Measurements from ENCODE around the gene SRSF9. TPM values are rescaled to one million over a fixed set of nuclear protein-coding genes. Genes with fewer than 3 reads are reported as not detected.
A peak's percentile ranks its signal among the peaks of the same experiment; 100 is the strongest.
"Not testable (repeated sequence)": the region's sequence is repeated elsewhere in the genome, so short reads cannot be mapped to it uniquely, and the experiment has no call there.

Gene SRSF9
- total and polyA plus RNA-seq, 5 donors, result 40.3 to 59.5 (median 46.9) TPM

DNA sequence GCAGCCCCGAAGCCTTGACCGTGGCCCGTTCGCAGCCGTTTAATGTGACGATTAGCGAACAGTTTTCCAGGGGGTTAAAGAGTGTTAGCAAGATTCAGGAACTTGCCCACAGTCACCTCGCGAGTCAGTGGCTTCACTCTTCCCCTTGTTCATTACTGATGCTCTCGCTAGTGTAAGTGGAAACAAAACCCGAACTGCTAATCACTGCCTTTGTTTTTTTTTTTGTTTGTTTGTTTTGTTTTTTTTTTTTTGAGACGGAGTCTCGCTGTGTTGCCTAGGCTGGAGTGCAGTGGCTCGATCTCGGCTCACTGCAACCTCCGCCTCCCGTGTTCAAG lies 22.7 kb downstream of the SRSF9 start:
- intact Hi-C loops (cut with DNase I); ATAC-seq; H3K4me1 ChIP-seq (ENCODE audit: control insufficient read depth, insufficient read depth, low read length): not testable (repeated sequence)

DNA sequence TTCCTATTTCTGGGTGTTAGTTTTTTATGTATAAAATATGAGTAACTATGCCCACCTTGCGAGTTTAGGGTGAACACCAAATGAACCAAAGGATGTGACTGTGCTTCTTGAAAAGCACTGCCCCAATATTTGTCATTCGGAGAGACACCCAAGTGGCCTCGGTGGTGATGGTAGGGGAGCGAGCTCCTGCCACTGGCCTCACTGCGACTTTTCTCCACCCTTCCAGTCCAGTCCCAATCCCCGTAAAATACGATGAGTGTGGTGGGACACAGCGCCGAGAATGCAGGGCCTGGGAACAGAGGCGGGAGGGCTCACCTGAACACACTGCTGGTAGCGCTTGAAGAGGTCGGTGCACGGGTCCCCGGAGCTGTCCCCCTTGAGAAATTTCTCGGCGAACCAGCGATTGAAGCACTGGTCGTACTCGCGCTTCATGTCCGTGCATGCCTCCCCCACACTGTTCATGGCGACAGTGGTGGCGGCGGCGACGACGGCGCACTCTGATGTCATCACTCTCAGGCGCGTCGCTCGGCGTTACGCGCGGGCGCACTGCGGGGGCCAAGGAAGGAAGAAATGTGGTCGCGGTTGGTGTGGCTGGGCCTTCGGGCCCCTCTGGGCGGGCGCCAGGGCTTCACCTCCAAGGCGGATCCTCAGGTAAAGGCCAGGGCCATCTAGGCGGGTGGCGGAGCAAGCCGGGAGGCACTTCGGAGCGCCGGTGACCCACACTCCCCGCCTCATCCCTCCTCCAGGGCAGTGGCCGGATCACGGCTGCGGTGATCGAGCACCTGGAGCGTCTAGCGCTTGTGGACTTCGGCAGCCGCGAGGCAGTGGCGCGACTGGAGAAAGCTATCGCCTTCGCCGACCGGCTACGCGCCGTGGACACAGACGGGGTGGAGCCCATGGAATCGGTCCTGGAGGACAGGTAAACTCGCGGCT lies 23.4 kb downstream of the SRSF9 start, which contains the start of the genes GATC and TRIAP1:
Gene GATC, plus strand, starts transcription at position 534 of the 933 bp plus-strand sequence. Its CDS starts 37 bp downstream, at position 571.
Gene TRIAP1, minus strand, starts transcription at position 474 of the 933 bp plus-strand sequence. Its CDS starts 12 bp downstream, at position 462.
- Histone ChIP-seq H3K27ac (ENCODE audit: low read length) (peak within 1 kb of the TSS; percentile 83), H3K9me3 (ENCODE audit: control insufficient read depth, low read length) (no peaks in the 10 kb centered on the region), H3K4me1 (ENCODE audit: control insufficient read depth, insufficient read depth, low read length) (peaks cover 5% of the 10 kb centered on the region), H3K4me3 (ENCODE audit: low read length) (peak within 1 kb of the TSS; percentile 84), H3K27me3 (ENCODE audit: control insufficient read depth, insufficient read depth) (no peaks in the 10 kb centered on the region)
- under 1% methylated on average over 73 of the region's 73 CpGs for WGBS
- DNase-seq (peak; percentile 84 to 94 (median 94)), ATAC-seq (peak; percentile 97 to 98)
- intact Hi-C loops (cut with DNase I), result no loop called here

More for the DNA sequence above, 22.7 kb downstream of the SRSF9 start:
- DNase-seq; H3K9me3 ChIP-seq (ENCODE audit: control insufficient read depth, low read length); H3K27me3 ChIP-seq (ENCODE audit: control insufficient read depth, insufficient read depth): not testable (repeated sequence)
- Histone ChIP-seq H3K4me3 (ENCODE audit: low read length) (peak overlapping the region; percentile 84), H3K27ac (ENCODE audit: low read length) (peak overlapping the region; percentile 83)
- WGBS, result 8% methylated on average over 17 of the region's 17 CpGs

DNA sequence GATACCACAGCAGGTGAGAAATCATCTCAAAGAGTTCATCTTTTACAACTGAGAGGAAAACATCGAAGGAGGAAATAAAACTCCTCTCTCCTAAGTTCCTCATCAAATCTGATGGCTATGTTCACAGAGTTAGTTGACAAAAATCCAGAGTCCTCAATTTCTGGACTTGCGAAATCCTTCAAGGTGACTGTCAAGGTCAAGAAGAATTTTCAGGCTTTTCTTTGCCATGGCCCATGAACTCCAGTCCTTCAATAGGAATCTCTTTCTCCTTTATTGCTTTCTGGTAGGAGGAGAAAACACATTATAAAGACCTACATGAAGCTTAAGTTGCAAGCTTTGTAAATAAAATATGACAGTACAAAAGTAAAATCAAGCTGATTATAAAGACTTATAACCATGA lies 24.9 kb downstream of the SRSF9 start:
- intact Hi-C loops (cut with DNase I), result no loop called here
- Histone ChIP-seq H3K4me3 (ENCODE audit: low read length) (no peak overlapping the region), H3K27me3 (ENCODE audit: control insufficient read depth, insufficient read depth) (no peaks in the 10 kb centered on the region), H3K9me3 (ENCODE audit: control insufficient read depth, low read length) (no peaks in the 10 kb centered on the region), H3K27ac (ENCODE audit: low read length) (no peak overlapping the region), H3K4me1 (ENCODE audit: control insufficient read depth, insufficient read depth, low read length) (peaks cover 5% of the 10 kb centered on the region)
- ATAC-seq, result no peak
- no peak for DNase-seq
- 95% methylated on average over 2 of the region's 2 CpGs for WGBS

DNA sequence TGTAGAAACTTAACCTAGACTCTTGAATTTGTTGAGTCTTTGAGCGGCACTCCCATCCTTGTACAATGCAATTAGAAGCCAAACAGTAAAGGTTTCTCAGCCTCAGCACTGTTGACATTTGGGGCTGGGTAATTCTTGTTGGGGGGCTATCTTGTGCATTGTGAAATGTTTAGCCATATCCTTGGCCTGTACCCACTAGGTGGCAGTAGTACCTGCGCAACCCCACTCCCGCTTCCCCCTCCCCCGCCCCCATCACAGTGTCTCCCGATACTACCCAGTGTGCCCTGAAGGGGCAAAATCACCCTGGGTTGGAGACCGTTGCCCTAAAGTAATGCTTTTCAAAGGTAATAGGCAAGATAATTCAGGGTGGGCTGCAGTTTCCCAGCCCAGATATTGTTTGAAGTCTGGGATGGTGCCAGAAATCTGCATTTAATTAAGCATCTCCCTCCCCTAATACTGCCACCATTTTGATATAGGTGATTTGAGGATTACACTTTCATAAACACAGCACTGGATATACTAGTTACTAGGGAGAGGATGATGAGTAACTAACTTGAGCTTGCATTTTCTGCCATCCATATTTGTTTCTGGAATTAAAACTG lies 29.8 kb downstream of the SRSF9 start:
- 17% methylated on average over 6 of the region's 6 CpGs for WGBS
- Histone ChIP-seq H3K9me3 (ENCODE audit: control insufficient read depth, low read length) (no peaks in the 10 kb centered on the region), H3K27ac (ENCODE audit: low read length) (no peak overlapping the region), H3K4me3 (ENCODE audit: low read length) (no peak overlapping the region), H3K27me3 (ENCODE audit: control insufficient read depth, insufficient read depth) (no peaks in the 10 kb centered on the region), H3K4me1 (ENCODE audit: control insufficient read depth, insufficient read depth, low read length) (no peaks in the 10 kb centered on the region)
- intact Hi-C loops (cut with DNase I), result no loop called here
- peak in 1 of 3 donors; percentile 17 for DNase-seq
- ATAC-seq, result peak; percentile 48 to 49

DNA sequence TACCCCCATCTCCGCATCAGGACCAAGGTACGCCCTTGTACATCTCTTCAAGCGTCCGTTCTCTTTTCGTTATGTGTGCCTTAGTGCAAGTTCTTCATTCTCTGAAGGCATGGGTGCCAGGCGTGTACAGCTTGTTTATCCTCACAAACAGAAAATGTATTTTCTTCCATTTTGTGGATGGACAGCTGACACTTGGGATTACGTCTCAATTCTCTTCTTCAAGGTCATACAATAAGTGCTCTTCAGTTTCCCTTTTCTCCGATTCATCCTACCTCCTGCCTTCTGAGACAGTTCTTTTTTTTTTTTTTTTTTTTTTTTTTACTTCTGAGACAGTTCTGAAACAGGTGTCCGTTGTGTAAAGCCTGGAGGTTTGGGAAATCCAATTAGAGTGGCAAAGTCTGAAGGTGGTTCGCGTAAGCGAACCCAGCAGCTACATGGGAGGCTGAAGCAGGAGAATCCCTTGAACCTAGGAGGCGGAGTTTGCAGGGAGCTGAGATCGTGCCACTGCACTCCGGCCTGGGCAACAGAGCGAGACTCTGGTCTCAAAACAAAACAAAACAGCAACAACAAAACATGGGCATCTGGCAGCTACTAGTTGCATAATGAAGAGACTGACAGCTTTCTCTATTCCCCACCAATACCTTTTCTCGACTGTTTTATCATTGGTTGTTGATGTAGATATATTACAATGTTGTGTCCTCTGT lies 30.9 kb downstream of the SRSF9 start:
- peak in 1 of 2 donors; percentile 15 for ATAC-seq
- 35% methylated on average over 17 of the region's 17 CpGs for WGBS
- intact Hi-C loops (cut with DNase I), result no loop called here

DNA sequence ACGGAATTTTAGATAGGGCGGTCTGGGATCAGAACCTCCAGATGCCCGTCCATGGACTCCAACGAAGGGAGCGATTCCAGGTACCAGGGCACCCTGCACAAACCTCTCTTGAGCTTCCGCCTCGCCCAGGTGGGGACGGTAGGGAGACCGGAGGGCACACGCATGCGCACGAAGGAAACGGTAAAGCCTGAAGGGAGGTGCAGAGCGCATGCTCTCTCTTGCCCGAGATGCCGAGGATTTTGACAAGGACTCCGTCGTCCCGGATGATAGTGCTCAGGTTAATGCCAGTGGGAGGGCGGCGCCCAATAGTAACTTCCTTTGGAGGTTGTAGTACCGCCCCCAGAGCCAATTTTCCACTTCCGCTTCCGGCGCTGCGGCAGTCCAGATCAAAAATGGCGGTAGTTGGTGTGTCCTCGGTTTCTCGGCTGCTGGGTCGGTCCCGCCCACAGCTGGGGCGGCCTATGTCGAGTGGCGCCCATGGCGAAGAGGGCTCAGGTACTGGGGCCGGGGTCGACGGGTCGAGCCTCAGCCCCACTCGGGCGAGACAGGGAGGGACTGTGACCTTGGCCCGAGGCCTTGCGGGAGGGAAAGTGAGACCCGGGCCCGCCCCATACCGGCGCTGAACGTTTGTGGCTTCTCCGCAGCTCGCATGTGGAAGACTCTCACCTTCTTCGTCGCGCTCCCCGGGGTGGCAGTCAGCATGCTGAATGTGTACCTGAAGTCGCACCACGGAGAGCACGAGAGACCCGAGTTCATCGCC lies 31.6 kb downstream of the SRSF9 start, which contains the start of gene COX6A1:
Gene COX6A1, plus strand, starts transcription at position 379 of the 760 bp plus-strand sequence. Its CDS starts 14 bp downstream, at position 393.
- H3K9me3 ChIP-seq (ENCODE audit: control insufficient read depth, low read length), result no peaks in the 10 kb centered on the region
- intact Hi-C loops (cut with DNase I), result no loop called here
- H3K27ac ChIP-seq (ENCODE audit: low read length), result peak within 1 kb of the TSS; percentile 90
- WGBS, result under 1% methylated on average over 59 of the region's 59 CpGs
- no peaks in the 10 kb centered on the region for H3K27me3 ChIP-seq (ENCODE audit: control insufficient read depth, insufficient read depth)
- H3K4me3 ChIP-seq (ENCODE audit: low read length), result peak within 1 kb of the TSS; percentile 63
- peak; percentile 96 to 97 (median 96) for DNase-seq
- ATAC-seq, result peak; percentile 98 to 99
- no peaks in the 10 kb centered on the region for H3K4me1 ChIP-seq (ENCODE audit: control insufficient read depth, insufficient read depth, low read length)

More for the DNA sequence above, 30.9 kb downstream of the SRSF9 start:
- H3K9me3 ChIP-seq (ENCODE audit: control insufficient read depth, low read length), result no peaks in the 10 kb centered on the region
- H3K27ac ChIP-seq (ENCODE audit: low read length), result peak overlapping the region; percentile 90
- peak overlapping the region; percentile 63 for H3K4me3 ChIP-seq (ENCODE audit: low read length)
- no peaks in the 10 kb centered on the region for H3K27me3 ChIP-seq (ENCODE audit: control insufficient read depth, insufficient read depth)
- H3K4me1 ChIP-seq (ENCODE audit: control insufficient read depth, insufficient read depth, low read length), result no peaks in the 10 kb centered on the region
- no peak for DNase-seq

DNA sequence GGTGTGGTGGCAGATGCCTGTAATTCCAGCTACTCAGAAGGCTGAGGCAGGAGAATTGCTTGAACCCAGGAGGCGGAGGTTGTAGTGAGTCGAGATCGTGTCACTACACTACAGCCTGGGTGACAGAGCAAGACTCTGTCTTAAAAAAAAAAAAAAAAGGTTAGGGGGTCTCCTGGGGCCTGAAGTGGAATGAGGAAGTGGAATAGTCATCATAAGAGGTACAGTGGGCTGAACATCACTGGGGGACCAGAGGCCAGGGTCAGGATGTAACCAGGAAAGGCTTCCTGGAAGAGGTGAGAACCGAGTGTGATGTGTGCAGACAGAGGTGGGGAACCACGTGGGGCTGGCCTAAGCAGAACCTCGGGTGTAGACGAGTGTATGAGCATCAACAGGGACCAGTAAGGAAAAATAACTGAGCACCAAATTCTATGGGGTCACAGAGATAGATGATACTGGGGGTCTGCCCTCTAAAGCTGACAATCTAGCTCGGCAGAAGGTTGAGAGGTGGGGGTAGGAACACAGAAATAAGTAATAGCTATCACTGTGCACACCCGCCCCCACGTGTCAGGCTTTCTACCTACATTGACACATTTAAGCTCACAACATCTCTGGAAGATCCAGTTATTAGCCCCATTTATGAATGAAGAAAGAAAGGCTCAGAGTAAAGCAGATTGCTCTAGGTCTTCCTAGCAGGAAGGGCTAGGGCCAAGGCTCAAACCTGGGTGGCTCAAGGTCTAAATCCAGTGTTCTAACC lies 36.6 kb downstream of the SRSF9 start:
- no peak overlapping the region for H3K4me3 ChIP-seq (ENCODE audit: low read length)
- intact Hi-C loops (cut with DNase I), result loop anchor here in 2 of 4 donors (2.0 to 5.0 kb wide), 2 partner anchors 76 kb away; no protein-coding TSS in a partner anchor
- DNase-seq, result no peak
- H3K4me1 ChIP-seq (ENCODE audit: control insufficient read depth, insufficient read depth, low read length), result no peaks in the 10 kb centered on the region
- H3K27ac ChIP-seq (ENCODE audit: low read length), result no peak overlapping the region
- no peak for ATAC-seq
- 49% methylated on average over 10 of the region's 10 CpGs for WGBS
- H3K9me3 ChIP-seq (ENCODE audit: control insufficient read depth, low read length), result no peaks in the 10 kb centered on the region
- H3K27me3 ChIP-seq (ENCODE audit: control insufficient read depth, insufficient read depth), result no peaks in the 10 kb centered on the region

DNA sequence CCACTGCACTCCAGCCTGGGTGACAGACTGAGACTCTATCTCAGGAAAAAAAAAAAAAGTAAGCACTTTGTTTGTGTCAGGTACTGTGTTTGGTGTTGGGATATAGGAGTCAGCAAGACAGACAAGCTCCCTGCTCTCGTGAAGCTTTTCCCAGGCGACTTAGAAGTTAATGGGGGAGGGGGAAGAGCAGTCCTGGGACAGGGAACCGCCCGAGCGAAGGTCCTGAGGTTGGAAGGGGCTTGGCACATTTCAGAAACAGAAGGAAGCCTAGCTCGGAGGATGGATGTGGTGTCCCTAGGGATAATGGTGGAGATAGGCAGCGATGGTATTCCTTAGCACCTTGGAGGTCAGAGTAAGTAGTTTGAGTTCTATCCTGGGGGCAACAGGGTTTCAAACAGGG lies 40.2 kb downstream of the SRSF9 start:
- ATAC-seq (no peak), DNase-seq (no peak)
- no peak overlapping the region for H3K4me3 ChIP-seq (ENCODE audit: low read length)
- 57% methylated on average over 7 of the region's 7 CpGs for WGBS
- intact Hi-C loops (cut with DNase I), result loop anchor here in 1 of 4 donors (5.0 kb wide), 1 partner anchor 72 kb away; no protein-coding TSS in a partner anchor
- no peak overlapping the region for H3K27ac ChIP-seq (ENCODE audit: low read length)
- H3K9me3 ChIP-seq (ENCODE audit: control insufficient read depth, low read length), result no peaks in the 10 kb centered on the region
- no peaks in the 10 kb centered on the region for H3K27me3 ChIP-seq (ENCODE audit: control insufficient read depth, insufficient read depth)
- no peaks in the 10 kb centered on the region for H3K4me1 ChIP-seq (ENCODE audit: control insufficient read depth, insufficient read depth, low read length)

DNA sequence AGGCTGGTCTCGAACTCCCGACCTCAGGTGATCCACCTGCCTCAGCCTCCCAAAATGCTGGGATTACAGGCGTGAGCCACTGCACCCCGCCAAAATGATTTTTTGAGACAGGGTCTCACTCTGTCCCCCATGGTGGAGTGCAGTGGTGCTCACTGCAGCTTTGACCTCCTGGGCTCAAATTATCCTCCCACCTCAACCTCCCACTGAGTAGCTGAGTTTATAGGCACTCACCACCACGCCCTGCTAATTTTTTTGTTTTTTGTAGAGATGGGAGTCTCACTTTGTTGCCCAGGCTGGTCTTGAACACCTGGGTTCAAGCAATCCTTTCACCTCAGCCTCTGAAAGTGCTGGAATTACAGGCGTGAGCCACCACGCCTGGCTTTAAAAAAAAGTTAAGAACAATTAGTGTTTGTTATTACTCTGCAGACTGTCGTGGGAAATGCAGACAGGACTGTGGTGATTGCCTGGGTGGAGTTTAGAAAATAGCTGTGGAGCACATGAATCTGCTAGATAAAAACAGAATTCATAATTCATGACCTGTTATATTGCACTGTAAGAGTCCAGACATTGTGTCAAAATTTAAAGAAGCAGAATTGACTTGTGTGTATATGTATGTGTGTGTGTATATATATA lies 40.8 kb downstream of the SRSF9 start:
- DNase-seq, result no peak
- H3K9me3 ChIP-seq (ENCODE audit: control insufficient read depth, low read length), result no peaks in the 10 kb centered on the region
- intact Hi-C loops (cut with DNase I), result loop anchor here in 1 of 4 donors (5.0 kb wide), 1 partner anchor 71 kb away; no protein-coding TSS in a partner anchor
- ATAC-seq, result no peak
- H3K4me3 ChIP-seq (ENCODE audit: low read length), result no peak overlapping the region
- WGBS, result 60% methylated on average over 8 of the region's 8 CpGs
- H3K27ac ChIP-seq (ENCODE audit: low read length), result no peak overlapping the region
- H3K4me1 ChIP-seq (ENCODE audit: control insufficient read depth, insufficient read depth, low read length), result no peaks in the 10 kb centered on the region
- no peaks in the 10 kb centered on the region for H3K27me3 ChIP-seq (ENCODE audit: control insufficient read depth, insufficient read depth)
